ENCODE data around the gene PRKG1. TPM values are rescaled to one million over a fixed set of nuclear protein-coding genes. Genes with fewer than 3 reads are reported as not detected.

Gene PRKG1
- total RNA-seq, 6 experiments from 2014 or later: 1.1 to 2.0 (median 1.3) TPM

DNA sequence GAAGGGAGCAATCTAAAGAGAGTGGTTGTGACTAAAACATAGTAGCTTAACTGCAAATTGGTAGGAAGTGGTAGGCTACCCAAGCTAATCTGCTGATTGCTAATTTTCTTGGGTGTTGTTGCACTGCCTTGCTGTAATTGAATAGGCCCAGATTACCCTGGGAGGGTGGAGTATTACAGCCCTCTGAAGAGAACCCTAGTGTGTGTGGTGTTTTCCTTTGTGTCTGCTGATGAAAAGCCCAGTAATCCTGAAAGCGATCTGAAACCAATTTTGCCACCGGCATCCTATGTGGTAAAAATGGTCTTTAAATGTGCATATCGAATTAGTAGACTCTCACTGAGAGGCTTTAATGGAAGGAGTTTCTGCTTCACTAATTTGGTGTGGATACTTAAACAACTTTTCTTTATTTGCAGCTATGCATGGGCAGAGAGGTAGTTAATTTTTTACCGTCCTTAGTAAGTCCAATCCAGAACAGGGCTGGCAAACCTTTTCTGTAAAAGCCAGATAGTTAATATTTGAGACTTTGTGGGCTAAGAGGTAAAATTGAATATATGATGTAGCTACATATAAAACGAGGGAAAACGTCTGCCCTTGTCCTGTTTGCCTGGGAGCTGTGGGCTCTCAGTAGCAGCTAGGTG is 532.7 kb downstream of the PRKG1 start:
- no peaks in the 10 kb centered on the region for H3K36me3 ChIP-seq
- H3K4me1 ChIP-seq: no peaks in the 10 kb centered on the region
- ATAC-seq (no peak), DNase-seq (no peak)
- H3K27ac ChIP-seq: no peak overlapping the region
- TF ChIP-seq, protein P1, sequence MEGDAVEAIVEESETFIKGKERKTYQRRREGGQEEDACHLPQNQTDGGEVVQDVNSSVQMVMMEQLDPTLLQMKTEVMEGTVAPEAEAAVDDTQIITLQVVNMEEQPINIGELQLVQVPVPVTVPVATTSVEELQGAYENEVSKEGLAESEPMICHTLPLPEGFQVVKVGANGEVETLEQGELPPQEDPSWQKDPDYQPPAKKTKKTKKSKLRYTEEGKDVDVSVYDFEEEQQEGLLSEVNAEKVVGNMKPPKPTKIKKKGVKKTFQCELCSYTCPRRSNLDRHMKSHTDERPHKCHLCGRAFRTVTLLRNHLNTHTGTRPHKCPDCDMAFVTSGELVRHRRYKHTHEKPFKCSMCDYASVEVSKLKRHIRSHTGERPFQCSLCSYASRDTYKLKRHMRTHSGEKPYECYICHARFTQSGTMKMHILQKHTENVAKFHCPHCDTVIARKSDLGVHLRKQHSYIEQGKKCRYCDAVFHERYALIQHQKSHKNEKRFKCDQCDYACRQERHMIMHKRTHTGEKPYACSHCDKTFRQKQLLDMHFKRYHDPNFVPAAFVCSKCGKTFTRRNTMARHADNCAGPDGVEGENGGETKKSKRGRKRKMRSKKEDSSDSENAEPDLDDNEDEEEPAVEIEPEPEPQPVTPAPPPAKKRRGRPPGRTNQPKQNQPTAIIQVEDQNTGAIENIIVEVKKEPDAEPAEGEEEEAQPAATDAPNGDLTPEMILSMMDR (IDR thresholded peaks at IDR 0.05): no peak
- TF ChIP-seq POLR2A (IDR thresholded peaks at IDR 0.05): no peak
- H3K27me3 ChIP-seq: no peaks in the 10 kb centered on the region
- 57% methylated on average over 6 of the region's 6 CpGs for WGBS (ENCODE audit: insufficient coverage, low coverage, low lambda C conversion rate, missing lambda C conversion rate)
- intact Hi-C loops (cut with DNase I): no loop called here
- H3K4me3 ChIP-seq: no peak overlapping the region
- peaks cover 0 to 4% (median 0%) of the 10 kb centered on the region in 4 donors for H3K9me3 ChIP-seq

DNA sequence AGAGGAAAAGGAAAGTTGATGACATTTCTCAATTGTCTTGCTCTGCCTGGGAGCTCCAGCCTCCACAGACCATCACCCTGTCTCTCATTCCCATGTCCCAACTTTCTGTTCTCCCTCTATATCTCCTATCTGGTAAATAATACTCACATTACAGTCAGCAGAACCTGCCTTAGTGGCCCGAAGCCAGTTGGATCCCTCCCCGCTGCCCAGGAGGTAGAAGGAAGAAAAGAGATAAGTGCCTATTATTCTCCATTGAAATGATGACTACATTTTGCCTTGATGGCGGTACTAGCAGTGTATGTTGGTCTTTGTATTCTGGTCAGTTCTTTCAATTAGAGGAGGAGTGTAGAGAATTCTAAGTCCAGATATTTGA is 533.2 kb downstream of the PRKG1 start:
- DNase-seq (no peak), ATAC-seq (no peak)
- Histone ChIP-seq H3K27ac (no peak overlapping the region), H3K4me3 (no peak overlapping the region), H3K36me3 (no peaks in the 10 kb centered on the region), H3K27me3 (no peaks in the 10 kb centered on the region), H3K4me1 (no peaks in the 10 kb centered on the region), H3K9me3 (peaks cover 0 to 5% (median 0%) of the 10 kb centered on the region in 4 donors)
- intact Hi-C loops (cut with DNase I): no loop called here
- TF ChIP-seq, protein P1 (IDR thresholded peaks at IDR 0.05): no peak
- TF ChIP-seq POLR2A (IDR thresholded peaks at IDR 0.05): no peak
- 47% methylated on average over 2 of the region's 3 CpGs for WGBS (ENCODE audit: insufficient coverage, low coverage, low lambda C conversion rate, missing lambda C conversion rate)

DNA sequence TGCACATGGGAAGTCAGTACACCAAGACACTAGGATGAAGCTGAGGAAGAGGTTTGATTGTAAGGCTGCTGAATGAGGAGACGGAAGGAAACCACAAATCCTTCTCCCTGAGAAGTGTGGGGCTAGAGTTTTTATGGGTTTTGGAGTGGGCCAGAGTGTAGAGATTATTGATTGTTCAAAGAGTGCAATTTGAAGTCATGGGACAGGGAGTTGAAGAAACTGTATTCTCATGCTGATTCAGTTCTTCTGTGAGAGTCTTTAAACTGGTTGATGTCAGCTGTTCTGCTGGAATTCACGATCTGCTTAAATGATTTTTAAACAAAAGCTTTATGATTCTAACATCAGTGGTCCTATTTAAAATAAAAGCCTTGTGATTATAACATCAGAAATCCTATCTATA is 533.9 kb downstream of the PRKG1 start:
- DNase-seq (no peak), ATAC-seq (no peak)
- intact Hi-C loops (cut with DNase I): no loop called here
- H3K27me3 ChIP-seq: no peaks in the 10 kb centered on the region
- TF ChIP-seq, protein P1 (IDR thresholded peaks at IDR 0.05): no peak
- TF ChIP-seq POLR2A (IDR thresholded peaks at IDR 0.05): no peak
- no peaks in the 10 kb centered on the region for H3K36me3 ChIP-seq
- WGBS (ENCODE audit: insufficient coverage, low coverage, low lambda C conversion rate, missing lambda C conversion rate): 51% methylated on average over 2 of the region's 2 CpGs
- no peaks in the 10 kb centered on the region for H3K4me1 ChIP-seq
- peaks cover 0 to 5% (median 0%) of the 10 kb centered on the region in 4 donors for H3K9me3 ChIP-seq
- H3K27ac ChIP-seq: no peak overlapping the region
- no peak overlapping the region for H3K4me3 ChIP-seq

DNA sequence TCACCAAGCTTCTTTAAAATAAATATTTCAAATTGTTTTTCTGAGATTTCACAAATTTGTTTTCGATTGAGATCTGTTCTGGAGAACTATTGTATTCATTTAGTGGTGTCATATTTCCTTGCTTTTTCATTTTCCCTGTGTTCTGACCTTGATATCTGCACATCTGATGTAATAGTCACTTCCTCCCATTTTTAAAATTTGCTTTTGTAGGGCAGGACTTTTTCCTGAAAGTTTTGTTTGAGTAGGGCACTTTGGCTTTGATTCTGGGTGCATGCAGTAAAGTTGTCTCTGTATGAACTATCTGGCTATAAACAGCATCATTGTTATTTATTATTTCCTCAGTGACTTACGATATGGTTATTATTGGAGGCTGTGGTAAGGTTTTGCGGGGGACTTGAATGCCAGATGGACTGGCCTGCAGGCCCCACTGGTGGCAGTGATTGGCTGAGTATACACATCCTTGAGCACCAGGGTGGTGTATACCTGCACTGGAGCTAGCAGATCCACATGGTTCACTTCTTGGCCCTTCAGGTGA is 541.5 kb downstream of the PRKG1 start:
- H3K4me1 ChIP-seq: no peaks in the 10 kb centered on the region
- no peak for TF ChIP-seq POLR2A (IDR thresholded peaks at IDR 0.05)
- TF ChIP-seq, protein P1 (IDR thresholded peaks at IDR 0.05): no peak
- intact Hi-C loops (cut with DNase I): no loop called here
- ATAC-seq (peak in 2 of 4 donors; percentile 25 to 56), DNase-seq (no peak)
- 34% methylated on average over 3 of the region's 3 CpGs for WGBS (ENCODE audit: insufficient coverage, low coverage, low lambda C conversion rate, missing lambda C conversion rate)
- no peak overlapping the region for H3K27ac ChIP-seq
- H3K9me3 ChIP-seq: peaks cover 0 to 5% (median 0%) of the 10 kb centered on the region in 4 donors
- H3K4me3 ChIP-seq: no peak overlapping the region
- no peaks in the 10 kb centered on the region for H3K36me3 ChIP-seq
- H3K27me3 ChIP-seq: no peaks in the 10 kb centered on the region
